ENCODE results near the gene ULBP3.

- TF ChIP-seq POLR2A (IDR thresholded peaks at IDR 0.05; ENCODE audit: low read length): no peak
- no peak for TF ChIP-seq GATA1 (IDR thresholded peaks at IDR 0.05; ENCODE audit: low read depth, low read length)
Observed at GRCh38 chr6:150098155-150098554, 29.2 kb upstream of the ULBP3 start.

Data from erythroblast (primary cell).